GM18907 (cell line): Measurements from ENCODE around the gene COL12A1.
"Not testable (repeated sequence)": the region's sequence is repeated elsewhere in the genome, so short reads cannot be mapped to it uniquely, and the experiment has no call there.

Experiments
- ATAC-seq: cut with Tn5 transposase; IDR thresholded peaks from one replicate; pipeline ENCODE4 v1.9.1; 2021; ENCODE audit warnings: mild to moderate bottlenecking, moderate library complexity; ENCODE audit not compliant: unreplicated experiment

The COL12A1 gene

GRCh38 chr6:75213112-75213511 lies 7.3 kb upstream of the COL12A1 start:
- ATAC-seq, result no peak

DNA sequence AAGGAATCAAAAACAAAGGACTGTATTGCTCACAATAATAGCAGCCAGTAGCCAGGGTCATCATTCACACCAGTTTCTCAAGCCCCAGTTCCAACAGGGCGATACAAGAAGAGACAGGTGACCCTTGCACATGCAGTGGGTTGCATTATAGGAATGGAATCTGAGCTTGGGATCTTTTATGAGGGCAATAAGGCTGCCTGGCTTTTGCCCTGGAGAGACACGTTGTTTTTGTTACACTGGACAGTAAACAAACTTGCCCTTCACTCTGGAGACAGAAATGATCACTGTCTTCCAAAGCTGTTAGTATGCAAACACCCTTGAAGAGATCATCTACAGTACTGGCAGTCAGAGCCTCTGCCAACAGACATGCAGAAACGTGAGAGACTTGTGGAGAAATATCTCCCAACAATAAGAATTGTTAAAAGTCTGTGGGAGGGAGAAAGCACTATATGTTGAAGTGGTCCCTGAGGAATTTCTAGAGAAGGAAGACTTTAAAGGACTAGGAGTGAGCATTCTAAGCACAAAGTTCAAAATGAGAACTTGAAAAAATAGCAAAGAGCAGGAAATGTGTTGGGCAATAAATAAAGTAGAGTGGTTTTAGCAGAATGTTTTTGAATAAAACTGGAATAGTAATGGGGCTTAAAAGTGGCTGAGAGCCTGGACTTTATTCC lies 6.2 kb upstream of the COL12A1 start:
- no peak for ATAC-seq

- ATAC-seq, result no peak
Measured at GRCh38 chr6:75210885-75211739, 5.3 kb upstream of the COL12A1 start.

- ATAC-seq, result no peak
Measured at GRCh38 chr6:75209184-75209723, 3.4 kb upstream of the COL12A1 start.

GRCh38 chr6:75208298-75209183 lies 2.7 kb upstream of the COL12A1 start:
- ATAC-seq, result peak; percentile 82

DNA sequence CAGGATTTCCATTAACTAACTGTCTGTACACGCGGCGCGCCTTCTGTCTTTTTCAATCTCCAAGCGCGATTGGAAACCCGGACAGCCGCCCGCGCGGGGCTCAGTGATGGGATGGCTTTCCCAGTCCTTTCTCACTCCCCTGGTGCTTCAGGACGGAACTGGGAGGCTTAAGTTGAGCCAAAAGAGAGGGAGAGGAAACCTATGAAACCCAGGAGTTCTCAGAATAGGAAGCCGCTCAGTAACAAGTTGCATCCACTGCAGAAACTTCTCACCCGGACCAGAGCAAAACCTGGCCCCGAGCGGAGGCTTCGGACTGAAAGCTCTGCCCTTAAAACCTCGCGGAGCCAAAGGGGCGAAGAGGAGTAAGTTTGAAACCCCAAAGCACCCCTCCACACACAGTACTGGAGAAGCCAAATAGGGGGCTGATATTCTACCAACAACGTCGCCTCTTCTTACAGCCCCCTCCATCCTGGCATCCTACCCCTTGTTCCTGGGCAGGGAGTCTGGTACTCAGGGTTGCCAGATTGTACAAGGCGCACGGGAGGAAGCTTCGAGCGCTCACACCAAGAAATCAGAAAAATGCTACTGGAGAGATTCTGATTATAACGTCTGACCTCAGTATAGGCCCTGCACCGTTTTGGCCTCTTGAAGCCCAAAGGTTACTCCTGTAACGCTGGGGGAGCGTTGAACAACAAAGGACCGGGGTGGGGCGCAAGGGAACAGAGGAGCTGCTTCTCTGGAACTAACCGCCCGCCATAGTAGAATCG lies 906 bp upstream of the COL12A1 start:
- no peak for ATAC-seq

- no peak for ATAC-seq
Measured at GRCh38 chr6:75204959-75205775, 686 bp downstream of the COL12A1 start.

DNA sequence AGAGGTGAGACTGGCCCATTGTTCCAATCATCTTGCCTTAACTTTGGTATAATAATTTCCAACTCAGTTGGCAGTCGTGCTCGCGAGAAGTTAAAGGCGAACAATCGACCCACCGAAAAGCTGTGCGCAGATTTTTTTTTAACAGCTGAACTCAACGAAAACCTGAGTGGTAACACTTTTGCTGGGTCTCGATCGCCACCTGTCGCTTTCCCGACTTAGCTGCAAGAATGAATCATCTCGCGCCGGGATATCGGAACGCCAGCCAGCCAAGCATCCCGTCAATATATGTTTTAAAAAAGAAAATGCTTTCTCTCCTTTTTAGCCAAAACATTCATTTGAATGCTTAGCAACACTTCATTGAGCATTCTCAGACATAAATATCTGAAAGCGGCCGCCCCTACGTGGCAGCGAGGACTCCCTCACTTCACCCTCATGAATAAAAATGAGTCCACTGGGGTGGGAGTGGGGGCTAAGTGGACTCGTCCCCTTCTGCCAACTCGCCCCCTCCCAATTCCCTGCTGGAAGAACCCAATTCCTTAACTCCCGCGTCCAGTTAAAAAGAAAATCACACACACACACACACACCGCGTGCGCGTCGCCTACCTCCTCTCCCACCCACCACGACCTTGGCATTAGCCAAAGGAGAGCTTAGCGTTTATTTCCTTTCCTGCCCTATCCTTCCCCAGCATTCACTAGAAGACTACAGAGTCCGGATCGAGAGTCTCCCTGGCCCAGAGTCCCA lies 1.5 kb downstream of the COL12A1 start:
- ATAC-seq, result no peak

DNA sequence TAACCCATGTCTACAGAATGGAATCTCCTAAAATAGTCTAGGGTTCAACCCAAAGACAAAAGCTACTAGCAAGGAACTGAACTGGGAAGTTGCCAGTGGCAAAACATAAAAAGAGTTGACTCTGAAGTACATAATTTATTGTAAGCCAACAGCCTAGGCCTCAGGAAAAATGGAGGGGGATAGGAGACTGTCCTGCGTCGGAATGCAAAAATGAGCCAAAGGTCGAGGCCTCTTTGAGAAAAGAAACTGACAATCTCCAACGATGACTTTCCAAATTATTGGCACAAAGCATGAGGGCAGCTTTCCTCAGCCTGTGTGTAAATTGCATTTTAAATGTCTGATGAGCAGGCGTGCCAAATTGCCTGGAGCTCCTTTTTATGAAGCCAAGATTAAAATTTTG lies 2.1 kb downstream of the COL12A1 start:
- no peak for ATAC-seq

DNA sequence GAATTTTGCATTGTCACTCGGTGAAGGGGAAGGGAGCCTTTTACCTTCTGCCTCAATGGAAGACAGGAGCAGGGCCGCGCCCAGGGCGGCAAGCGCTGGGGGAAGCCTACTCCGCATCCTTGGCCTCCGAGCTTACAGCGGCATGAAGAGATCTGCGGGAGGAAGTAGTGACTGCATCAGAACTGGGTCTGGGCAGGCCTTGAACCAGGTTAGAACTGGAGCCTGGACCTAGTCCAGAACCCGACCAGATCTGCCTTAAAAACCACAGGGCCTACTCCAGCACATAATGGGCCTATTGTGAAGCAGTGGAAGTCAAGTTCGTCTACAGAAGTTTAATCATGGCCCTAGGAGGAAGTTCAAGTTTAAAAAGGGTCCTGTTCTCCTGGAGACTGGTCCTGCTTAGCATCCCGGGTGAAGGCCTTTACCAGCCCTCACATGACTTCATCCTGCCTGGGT lies 3.1 kb downstream of the COL12A1 start:
- ATAC-seq, result no peak

- ATAC-seq, result peak; percentile 40
Measured at GRCh38 chr6:75201901-75202672, 3.8 kb downstream of the COL12A1 start.

- no peak for ATAC-seq
Measured at GRCh38 chr6:75201021-75201420, 4.8 kb downstream of the COL12A1 start.

GRCh38 chr6:75199889-75200288 lies 6.0 kb downstream of the COL12A1 start:
- no peak for ATAC-seq

- no peak for ATAC-seq
Measured at GRCh38 chr6:75196081-75196687, 9.7 kb downstream of the COL12A1 start.

GRCh38 chr6:75188221-75188925 lies 17.5 kb downstream of the COL12A1 start:
- no peak for ATAC-seq

- ATAC-seq, result not testable (repeated sequence)
Measured at GRCh38 chr6:75186581-75186980, 19.3 kb downstream of the COL12A1 start.

DNA sequence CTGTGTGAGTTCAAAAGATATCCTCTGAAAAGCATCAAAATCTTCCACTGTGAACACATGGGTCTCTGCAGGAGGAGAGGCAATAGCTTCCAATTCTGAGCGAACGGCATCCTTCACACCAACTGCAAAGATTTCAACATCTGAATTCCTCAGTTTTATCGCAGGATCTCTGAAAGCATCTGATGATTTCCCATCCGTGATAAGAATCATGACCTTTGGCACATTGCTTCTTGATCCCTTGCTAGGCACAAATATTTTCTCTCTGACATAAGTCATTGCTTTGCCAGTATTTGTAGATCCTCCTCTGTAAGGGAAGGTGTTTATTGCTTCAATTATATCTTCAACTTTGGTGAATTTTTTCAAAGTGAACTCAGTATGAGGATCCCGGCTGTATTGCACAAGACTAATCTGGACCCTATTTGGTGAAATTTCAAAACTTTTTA lies 22.7 kb downstream of the COL12A1 start:
- no peak for ATAC-seq
